ENCODE data around the gene HRH1.

DNA sequence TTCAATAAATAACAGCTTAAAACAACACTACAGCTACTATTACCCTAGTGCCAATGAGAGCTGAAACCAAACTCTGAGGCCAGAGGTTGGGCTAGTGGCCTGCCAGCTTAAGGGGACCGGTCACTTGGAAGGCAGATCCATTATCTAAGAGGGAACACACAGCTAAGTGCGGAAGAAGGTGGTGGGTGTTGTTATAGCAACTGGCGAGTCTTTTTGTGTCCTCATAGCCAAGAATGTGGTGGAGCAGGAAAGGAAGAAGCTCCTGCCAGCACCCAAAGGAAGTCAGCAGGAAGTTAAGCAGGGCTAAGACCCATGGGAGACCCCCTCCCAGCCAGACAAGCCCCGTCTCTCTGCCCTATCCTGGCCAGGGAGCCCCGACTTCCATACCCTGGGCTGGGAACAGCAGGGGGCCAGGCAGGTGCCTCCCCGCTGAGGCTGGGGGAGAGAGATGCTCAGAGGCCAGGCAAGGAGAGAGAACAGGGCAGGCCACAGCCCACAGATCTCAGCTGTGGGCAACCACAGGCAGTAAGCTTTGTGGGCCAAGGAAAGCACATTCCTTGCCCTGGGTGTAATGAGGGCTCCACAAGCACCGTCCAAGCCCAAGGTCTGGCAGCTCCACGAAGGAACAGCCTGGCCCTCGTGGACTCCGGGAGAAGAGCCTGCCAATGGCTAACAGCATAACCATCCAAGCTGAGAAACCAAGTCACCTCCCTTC lies 34.0 kb upstream of the HRH1 start:
- TF ChIP-seq, protein P1, sequence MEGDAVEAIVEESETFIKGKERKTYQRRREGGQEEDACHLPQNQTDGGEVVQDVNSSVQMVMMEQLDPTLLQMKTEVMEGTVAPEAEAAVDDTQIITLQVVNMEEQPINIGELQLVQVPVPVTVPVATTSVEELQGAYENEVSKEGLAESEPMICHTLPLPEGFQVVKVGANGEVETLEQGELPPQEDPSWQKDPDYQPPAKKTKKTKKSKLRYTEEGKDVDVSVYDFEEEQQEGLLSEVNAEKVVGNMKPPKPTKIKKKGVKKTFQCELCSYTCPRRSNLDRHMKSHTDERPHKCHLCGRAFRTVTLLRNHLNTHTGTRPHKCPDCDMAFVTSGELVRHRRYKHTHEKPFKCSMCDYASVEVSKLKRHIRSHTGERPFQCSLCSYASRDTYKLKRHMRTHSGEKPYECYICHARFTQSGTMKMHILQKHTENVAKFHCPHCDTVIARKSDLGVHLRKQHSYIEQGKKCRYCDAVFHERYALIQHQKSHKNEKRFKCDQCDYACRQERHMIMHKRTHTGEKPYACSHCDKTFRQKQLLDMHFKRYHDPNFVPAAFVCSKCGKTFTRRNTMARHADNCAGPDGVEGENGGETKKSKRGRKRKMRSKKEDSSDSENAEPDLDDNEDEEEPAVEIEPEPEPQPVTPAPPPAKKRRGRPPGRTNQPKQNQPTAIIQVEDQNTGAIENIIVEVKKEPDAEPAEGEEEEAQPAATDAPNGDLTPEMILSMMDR (optimal IDR thresholded peaks at IDR 0.05 in 1 of 3, IDR thresholded peaks at IDR 0.05 in 1 of 3, conservative IDR thresholded peaks at IDR 0.05 in 1 of 3; ENCODE audit: extremely low read depth in 1 of 3, insufficient read depth in 2 of 3, low read length in 3 of 3): no peak
- no peak for TF ChIP-seq EZH2 (IDR thresholded peaks at IDR 0.05; ENCODE audit: low read length)

All from keratinocyte (primary cell).